ENCODE measurements around the gene STRA8. TPM values are rescaled to one million over a fixed set of nuclear protein-coding genes. Genes with fewer than 3 reads are reported as not detected.
A peak's percentile ranks its signal among the peaks of the same experiment; 100 is the strongest.

STRA8 gene
- polyA plus RNA-seq, 3 donors: not detected

- WGBS (ENCODE audit: insufficient coverage): 96% methylated on average over 6 of the region's 9 CpGs
- Histone ChIP-seq H2AFZ (ENCODE audit: insufficient read depth, low read depth, low read length, poor library complexity, severe bottlenecking) (no peak overlapping the region), H4K20me1 (ENCODE audit: insufficient read depth, low read length) (no peaks in the 10 kb centered on the region), H3K27me3 (ENCODE audit: control insufficient read depth in 2 of 2, insufficient read depth in 2 of 2, low read length in 2 of 2) (no peaks in the 10 kb centered on the region), H3K36me3 (replicated peaks in 1 of 2; ENCODE audit: control insufficient read depth in 1 of 2, insufficient read depth in 2 of 2, low read length in 2 of 2) (no peaks in the 10 kb centered on the region), H3K4me3 (replicated peaks in 1 of 3; ENCODE audit: low read depth in 2 of 3, low read length in 3 of 3) (no peak overlapping the region), H3K9ac (ENCODE audit: insufficient read depth, low read length, poor library complexity, severe bottlenecking) (no peak overlapping the region), H3K9me3 (replicated peaks in 1 of 2; ENCODE audit: control insufficient read depth in 1 of 2, insufficient read depth in 1 of 2, low read length in 2 of 2) (peaks cover 0 to 21% of the 10 kb centered on the region in 2 donors), H3K4me1 (ENCODE audit: control insufficient read depth in 1 of 2, insufficient read depth in 2 of 2, low read length in 2 of 2) (no peaks in the 10 kb centered on the region), H3K27ac (ENCODE audit: low read depth in 1 of 2, low read length in 2 of 2) (no peak overlapping the region), H3K4me2 (replicated peaks; ENCODE audit: extremely low read depth, low read length, poor library complexity, severe bottlenecking) (no peak overlapping the region), H3K79me2 (ENCODE audit: insufficient read depth, low read length) (no peaks in the 10 kb centered on the region)
- DNase-seq: no peak
- TF ChIP-seq CTCF (IDR thresholded peaks at IDR 0.05): no peak
- Mint-ChIP-seq H3K4me3 (no peak overlapping the region), H3K9me3 (peaks cover 7 to 28% (median 24%) of the 10 kb centered on the region in 7 donors), H3K27ac (peak overlapping the region in 1 of 7 donors; percentile 47), H3K4me1 (no peaks in the 10 kb centered on the region), H3K36me3 (no peaks in the 10 kb centered on the region), H3K27me3 (ENCODE audit: low read depth in 3 of 3) (peaks cover 0 to 7% (median 0%) of the 10 kb centered on the region in 3 donors)
- intact Hi-C loops (cut with micrococcal nuclease): no loop called here
Observed at GRCh38 chr7:135262623-135263320, 29.1 kb downstream of the STRA8 start.

GRCh38 chr7:135263321-135263970 is 29.8 kb downstream of the STRA8 start:
- Histone ChIP-seq H3K4me1 (ENCODE audit: control insufficient read depth in 1 of 2, insufficient read depth in 2 of 2, low read length in 2 of 2) (no peaks in the 10 kb centered on the region), H3K4me3 (replicated peaks in 1 of 3; ENCODE audit: low read depth in 2 of 3, low read length in 3 of 3) (no peak overlapping the region), H3K36me3 (replicated peaks in 1 of 2; ENCODE audit: control insufficient read depth in 1 of 2, insufficient read depth in 2 of 2, low read length in 2 of 2) (no peaks in the 10 kb centered on the region), H2AFZ (ENCODE audit: insufficient read depth, low read depth, low read length, poor library complexity, severe bottlenecking) (no peak overlapping the region), H3K27me3 (ENCODE audit: control insufficient read depth in 2 of 2, insufficient read depth in 2 of 2, low read length in 2 of 2) (no peaks in the 10 kb centered on the region), H3K4me2 (replicated peaks; ENCODE audit: extremely low read depth, low read length, poor library complexity, severe bottlenecking) (no peak overlapping the region), H3K9ac (ENCODE audit: insufficient read depth, low read length, poor library complexity, severe bottlenecking) (no peak overlapping the region), H3K27ac (ENCODE audit: low read depth in 1 of 2, low read length in 2 of 2) (no peak overlapping the region), H4K20me1 (ENCODE audit: insufficient read depth, low read length) (no peaks in the 10 kb centered on the region), H3K9me3 (replicated peaks in 1 of 2; ENCODE audit: control insufficient read depth in 1 of 2, insufficient read depth in 1 of 2, low read length in 2 of 2) (peaks cover 0 to 21% of the 10 kb centered on the region in 2 donors), H3K79me2 (ENCODE audit: insufficient read depth, low read length) (no peaks in the 10 kb centered on the region)
- H3K4me1 Mint-ChIP-seq: no peaks in the 10 kb centered on the region
- H3K4me3 Mint-ChIP-seq: no peak overlapping the region
- H3K27me3 Mint-ChIP-seq (ENCODE audit: low read depth in 3 of 3): peaks cover 0 to 3% (median 2%) of the 10 kb centered on the region in 3 donors
- intact Hi-C loops (cut with micrococcal nuclease): no loop called here
- H3K27ac Mint-ChIP-seq: no peak overlapping the region
- H3K9me3 Mint-ChIP-seq: peaks cover 7 to 28% (median 24%) of the 10 kb centered on the region in 7 donors
- no peak for TF ChIP-seq CTCF (IDR thresholded peaks at IDR 0.05)
- 98% methylated on average over 9 of the region's 11 CpGs for WGBS (ENCODE audit: insufficient coverage)
- no peak for DNase-seq
- no peaks in the 10 kb centered on the region for H3K36me3 Mint-ChIP-seq

Data from CD14-positive monocyte (primary cell).